PC-9 (cell line): ENCODE measurements around the gene GRIP1.

ENCODE experiments used
- CTCF ChIP-seq: fragments of 200-600 bp; sonication (generic); conservative IDR thresholded peaks from 2 replicates; pipeline ENCODE4 v1.6.1; 2017; ENCODE audit warnings: mixed run types, antibody characterized with exemption, mild to moderate bottlenecking, moderate library complexity
- EZH2 ChIP-seq: fragments of 200-600 bp; sonication (generic); IDR thresholded peaks from 2 replicates; pipeline ENCODE4 v1.8.0; 2017; ENCODE audit warnings: antibody characterized with exemption, low read depth

GRCh38 chr12:66337381-66338010 lies 341.4 kb downstream of the GRIP1 start:
- TF ChIP-seq CTCF (no peak), EZH2 (no peak)
